HL-60/S4 (cell line): ENCODE results near the gene IRF4.

Experiments used
- in situ Hi-C: fragments of 300-500 bp; cut with MboI; formaldehyde crosslinking; loops from 2 replicates; pipeline ENCODE4 v1.14.3; 2022; ENCODE audit warnings: low sequenced_read_pairs

IRF4 gene

GRCh38 chr6:395432-396125, 4.0 kb downstream of the IRF4 start:
- in situ Hi-C loops: no loop called here

- in situ Hi-C loops: no loop called here
Measured at GRCh38 chr6:396126-396520, 4.6 kb downstream of the IRF4 start.

GRCh38 chr6:397056-397455, 5.5 kb downstream of the IRF4 start:
- in situ Hi-C loops: no loop called here

- in situ Hi-C loops: no loop called here
Measured at GRCh38 chr6:397604-398003, 6.1 kb downstream of the IRF4 start.

GRCh38 chr6:398065-398464, 6.5 kb downstream of the IRF4 start:
- in situ Hi-C loops: no loop called here

GRCh38 chr6:398558-399078, 7.1 kb downstream of the IRF4 start:
- in situ Hi-C loops: no loop called here

GRCh38 chr6:399785-400534, 8.4 kb downstream of the IRF4 start:
- in situ Hi-C loops: no loop called here

- in situ Hi-C loops: no loop called here
Measured at GRCh38 chr6:400815-401214, 9.3 kb downstream of the IRF4 start.

GRCh38 chr6:401239-401993, 9.9 kb downstream of the IRF4 start:
- in situ Hi-C loops: no loop called here

- in situ Hi-C loops: no loop called here
Measured at GRCh38 chr6:401994-402640, 10.6 kb downstream of the IRF4 start.

- in situ Hi-C loops: no loop called here
Measured at GRCh38 chr6:402901-403658, 11.5 kb downstream of the IRF4 start.

GRCh38 chr6:403659-404655, 12.4 kb downstream of the IRF4 start:
- in situ Hi-C loops: no loop called here

- in situ Hi-C loops: no loop called here
Measured at GRCh38 chr6:404685-405423, 13.3 kb downstream of the IRF4 start.

- in situ Hi-C loops: no loop called here
Measured at GRCh38 chr6:408148-408547, 16.6 kb downstream of the IRF4 start.

GRCh38 chr6:408599-409102, 17.1 kb downstream of the IRF4 start:
- in situ Hi-C loops: no loop called here

- in situ Hi-C loops: no loop called here
Measured at GRCh38 chr6:409370-409972, 17.9 kb downstream of the IRF4 start.

GRCh38 chr6:410555-411395, 19.2 kb downstream of the IRF4 start:
- in situ Hi-C loops: no loop called here
